22Rv1 (cell line): Measurements from ENCODE around the gene ARHGEF28.

Source experiments
- ZFX ChIP-seq: fragments of 450-650 bp; IDR thresholded peaks from 2 replicates; pipeline ENCODE4 v1.6.1; 2017; ENCODE audit warnings: antibody characterized with exemption, borderline replicate concordance
- TF ChIP-seq, protein P1 (sequence below): fragments of 450-650 bp; IDR thresholded peaks from 2 replicates; pipeline ENCODE4 v1.5.1; 2017; ENCODE audit warnings: mild to moderate bottlenecking

DNA sequence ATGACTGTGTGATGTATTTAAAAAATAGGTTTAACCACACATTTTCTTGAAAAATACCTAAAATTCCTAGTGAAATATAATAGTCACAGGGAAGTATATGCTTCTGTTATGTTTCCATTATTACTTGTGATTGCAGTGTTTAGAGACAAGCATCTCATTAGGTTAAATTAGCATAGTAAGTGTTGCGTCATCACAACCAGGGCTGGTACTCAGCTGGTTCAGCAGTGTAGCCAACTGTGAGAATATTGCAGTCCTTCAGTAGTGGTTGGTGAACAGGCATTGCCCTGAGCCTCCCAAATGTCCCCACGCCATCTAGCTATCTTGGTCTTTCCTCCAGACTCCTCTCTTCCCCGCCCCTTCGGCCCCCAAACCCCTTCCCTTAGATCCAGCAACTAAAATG, 261.7 kb downstream of the ARHGEF28 start:
- TF ChIP-seq, protein P1, sequence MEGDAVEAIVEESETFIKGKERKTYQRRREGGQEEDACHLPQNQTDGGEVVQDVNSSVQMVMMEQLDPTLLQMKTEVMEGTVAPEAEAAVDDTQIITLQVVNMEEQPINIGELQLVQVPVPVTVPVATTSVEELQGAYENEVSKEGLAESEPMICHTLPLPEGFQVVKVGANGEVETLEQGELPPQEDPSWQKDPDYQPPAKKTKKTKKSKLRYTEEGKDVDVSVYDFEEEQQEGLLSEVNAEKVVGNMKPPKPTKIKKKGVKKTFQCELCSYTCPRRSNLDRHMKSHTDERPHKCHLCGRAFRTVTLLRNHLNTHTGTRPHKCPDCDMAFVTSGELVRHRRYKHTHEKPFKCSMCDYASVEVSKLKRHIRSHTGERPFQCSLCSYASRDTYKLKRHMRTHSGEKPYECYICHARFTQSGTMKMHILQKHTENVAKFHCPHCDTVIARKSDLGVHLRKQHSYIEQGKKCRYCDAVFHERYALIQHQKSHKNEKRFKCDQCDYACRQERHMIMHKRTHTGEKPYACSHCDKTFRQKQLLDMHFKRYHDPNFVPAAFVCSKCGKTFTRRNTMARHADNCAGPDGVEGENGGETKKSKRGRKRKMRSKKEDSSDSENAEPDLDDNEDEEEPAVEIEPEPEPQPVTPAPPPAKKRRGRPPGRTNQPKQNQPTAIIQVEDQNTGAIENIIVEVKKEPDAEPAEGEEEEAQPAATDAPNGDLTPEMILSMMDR = no peak
- TF ChIP-seq ZFX = no peak
